AG09319 (cell line): ENCODE data around the gene PRSS33.

ENCODE experiments used
- DNase-seq: peaks from one replicate; pipeline ENCODE4 v3.0.0-alpha.2; 2010; ENCODE audit warnings: low read depth; ENCODE audit errors: extremely low read depth
- TF ChIP-seq, protein P1 (sequence below): IDR thresholded peaks from 2 replicates; pipeline ENCODE4 v1.5.1; 2011; ENCODE audit warnings: low read depth, mild to moderate bottlenecking, inconsistent platforms, low read length, moderate library complexity

The PRSS33 gene

GRCh38 chr16:2819939-2820835 is 32.8 kb upstream of the PRSS33 start:
- no peak for DNase-seq
- TF ChIP-seq, protein P1, sequence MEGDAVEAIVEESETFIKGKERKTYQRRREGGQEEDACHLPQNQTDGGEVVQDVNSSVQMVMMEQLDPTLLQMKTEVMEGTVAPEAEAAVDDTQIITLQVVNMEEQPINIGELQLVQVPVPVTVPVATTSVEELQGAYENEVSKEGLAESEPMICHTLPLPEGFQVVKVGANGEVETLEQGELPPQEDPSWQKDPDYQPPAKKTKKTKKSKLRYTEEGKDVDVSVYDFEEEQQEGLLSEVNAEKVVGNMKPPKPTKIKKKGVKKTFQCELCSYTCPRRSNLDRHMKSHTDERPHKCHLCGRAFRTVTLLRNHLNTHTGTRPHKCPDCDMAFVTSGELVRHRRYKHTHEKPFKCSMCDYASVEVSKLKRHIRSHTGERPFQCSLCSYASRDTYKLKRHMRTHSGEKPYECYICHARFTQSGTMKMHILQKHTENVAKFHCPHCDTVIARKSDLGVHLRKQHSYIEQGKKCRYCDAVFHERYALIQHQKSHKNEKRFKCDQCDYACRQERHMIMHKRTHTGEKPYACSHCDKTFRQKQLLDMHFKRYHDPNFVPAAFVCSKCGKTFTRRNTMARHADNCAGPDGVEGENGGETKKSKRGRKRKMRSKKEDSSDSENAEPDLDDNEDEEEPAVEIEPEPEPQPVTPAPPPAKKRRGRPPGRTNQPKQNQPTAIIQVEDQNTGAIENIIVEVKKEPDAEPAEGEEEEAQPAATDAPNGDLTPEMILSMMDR = no peak

DNA sequence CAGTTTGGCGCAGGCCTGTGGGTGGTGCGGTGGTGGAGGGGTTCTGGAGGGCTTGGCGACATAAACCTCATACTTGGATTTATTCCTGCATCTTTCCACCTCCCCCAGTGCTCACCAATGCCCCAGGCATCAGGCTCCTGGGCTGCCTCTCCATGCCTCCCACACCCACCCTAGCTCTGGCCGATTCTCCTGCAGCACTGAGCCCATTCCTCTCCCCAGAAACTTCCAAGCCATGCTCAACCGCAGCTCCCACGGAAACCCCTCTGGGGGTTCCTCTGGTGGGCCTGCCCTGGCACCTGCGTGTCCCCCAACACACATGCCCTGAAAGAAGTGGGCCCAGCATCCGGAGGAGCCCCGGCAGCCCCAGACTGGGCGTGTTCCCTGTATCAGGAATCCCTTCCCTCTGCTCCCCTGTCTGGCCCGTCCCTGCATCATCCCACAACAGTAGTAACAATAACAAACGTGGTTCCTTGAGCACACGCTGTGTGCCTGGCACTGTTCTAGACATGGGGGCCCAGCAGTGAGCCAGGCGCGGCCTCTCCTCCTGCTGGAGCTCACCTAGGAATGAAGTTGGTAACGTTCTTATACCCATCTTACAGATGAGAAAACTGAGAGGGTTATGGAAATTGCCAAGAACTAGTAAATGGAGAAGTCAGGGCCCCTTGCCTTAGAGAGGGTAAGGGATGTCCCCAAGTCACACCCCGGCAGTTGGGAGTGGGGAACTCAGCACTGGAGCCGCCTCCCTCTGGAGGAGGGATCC is 32.0 kb upstream of the PRSS33 start:
- no peak for DNase-seq
- TF ChIP-seq, protein P1 = no peak

DNA sequence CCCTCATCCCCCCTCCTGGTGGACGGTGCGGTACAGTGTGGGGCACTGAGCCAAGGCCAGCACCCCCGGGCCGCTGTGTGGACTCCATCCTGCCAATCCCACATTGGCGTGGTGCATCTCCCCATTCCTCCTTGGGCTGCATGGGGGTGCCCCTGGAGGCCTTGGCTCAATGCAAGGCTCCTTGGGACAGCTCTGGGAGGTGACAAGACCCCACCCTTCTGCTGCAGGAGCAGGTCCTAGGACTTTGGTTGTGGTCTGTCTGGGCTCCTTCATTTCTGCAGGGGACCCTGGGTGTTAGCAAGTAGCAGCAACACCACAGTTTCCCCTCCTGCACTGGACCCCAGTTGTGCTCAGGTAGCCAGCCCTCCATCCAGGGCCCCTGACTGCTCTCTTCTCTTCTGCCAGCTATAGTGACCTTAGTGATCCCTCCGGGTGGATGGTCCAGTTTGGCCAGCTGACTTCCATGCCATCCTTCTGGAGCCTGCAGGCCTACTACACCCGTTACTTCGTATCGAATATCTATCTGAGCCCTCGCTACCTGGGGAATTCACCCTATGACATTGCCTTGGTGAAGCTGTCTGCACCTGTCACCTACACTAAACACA is 31.0 kb upstream of the PRSS33 start:
- DNase-seq = no peak
- TF ChIP-seq, protein P1 = no peak

GRCh38 chr16:2817340-2818271 is 30.2 kb upstream of the PRSS33 start:
- TF ChIP-seq, protein P1 = no peak
- DNase-seq = no peak

GRCh38 chr16:2816751-2817339 is 29.5 kb upstream of the PRSS33 start, which contains the start of gene PRSS21:
TSS of gene PRSS21 (plus strand) at chr16:2817237. CDS start at chr16:2817269, 32 bp downstream.
- TF ChIP-seq, protein P1 = peak; percentile 0; the same call in 1 of the 2 replicates
- no peak for DNase-seq

GRCh38 chr16:2815299-2815771 is 28.0 kb upstream of the PRSS33 start:
- DNase-seq = no peak
- TF ChIP-seq, protein P1 = no peak
